ENCODE data around the gene PROSER2.
"Not testable (repeated sequence)": the region's sequence is repeated elsewhere in the genome, so short reads cannot be mapped to it uniquely, and the experiment has no call there.

PROSER2 gene

DNA sequence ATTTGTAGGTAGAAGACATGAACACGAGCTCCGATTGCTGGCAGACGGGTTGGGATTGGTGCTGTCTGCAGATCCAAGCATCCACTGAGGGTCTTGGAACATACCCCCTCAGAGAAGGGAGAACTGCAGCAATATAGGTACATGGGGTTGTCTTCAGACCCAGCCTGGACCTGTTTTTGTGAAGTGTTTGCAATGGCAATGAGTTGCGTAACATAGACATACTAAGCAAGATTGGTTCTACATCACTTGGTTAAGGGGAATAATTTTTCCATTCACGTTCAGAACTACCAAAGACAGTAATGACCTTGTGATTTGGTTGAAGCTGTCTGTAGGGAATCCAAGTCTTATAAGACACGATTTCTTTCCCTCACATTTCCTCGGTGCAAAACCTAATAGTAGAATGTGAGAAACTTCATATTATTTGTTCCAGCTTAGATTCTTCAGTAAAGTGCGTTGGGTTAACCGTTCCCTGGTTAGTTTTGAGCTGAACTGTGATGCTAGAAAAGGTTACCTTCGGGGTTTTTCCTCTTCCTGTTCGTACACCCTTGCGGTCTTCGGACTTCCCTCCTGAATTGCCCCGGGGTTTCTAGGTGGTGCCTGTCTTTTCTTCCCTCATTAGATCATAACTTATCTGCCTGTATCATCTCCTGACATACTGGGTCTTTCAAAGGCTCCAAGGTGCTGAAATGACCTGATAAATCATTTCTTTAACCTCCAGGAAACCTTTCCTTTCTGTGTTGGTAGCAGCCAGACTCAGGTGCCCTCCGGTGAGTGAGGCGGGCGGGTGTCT lies 14.4 kb downstream of the PROSER2 start:
- no peak for DNase-seq

DNA sequence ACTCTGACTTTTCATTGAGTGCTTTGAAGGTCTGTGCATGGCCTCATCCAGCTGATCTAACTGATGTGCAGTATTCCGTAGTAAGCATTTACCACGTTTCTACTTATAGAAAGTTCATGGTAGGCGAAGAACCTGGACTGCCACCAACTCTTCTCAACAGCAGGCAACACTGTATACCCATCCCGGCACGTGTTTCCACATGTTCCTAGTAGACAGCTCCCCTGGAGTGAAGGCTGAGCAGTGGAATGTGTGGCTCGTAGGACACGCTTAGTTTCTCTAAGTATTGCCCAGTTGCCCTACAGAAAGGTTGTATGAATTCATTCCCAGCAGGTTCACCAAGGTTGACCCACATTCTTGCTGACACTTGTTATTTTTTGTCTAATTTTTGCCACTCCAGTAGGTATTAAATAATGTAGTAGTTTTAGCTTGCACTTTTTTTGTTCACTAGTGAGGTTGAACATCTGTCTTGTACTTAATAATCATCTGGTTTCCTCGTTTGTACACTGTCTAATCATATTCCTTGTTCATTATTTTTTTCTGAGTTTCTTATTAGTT lies 15.2 kb downstream of the PROSER2 start:
- DNase-seq = no peak

DNA sequence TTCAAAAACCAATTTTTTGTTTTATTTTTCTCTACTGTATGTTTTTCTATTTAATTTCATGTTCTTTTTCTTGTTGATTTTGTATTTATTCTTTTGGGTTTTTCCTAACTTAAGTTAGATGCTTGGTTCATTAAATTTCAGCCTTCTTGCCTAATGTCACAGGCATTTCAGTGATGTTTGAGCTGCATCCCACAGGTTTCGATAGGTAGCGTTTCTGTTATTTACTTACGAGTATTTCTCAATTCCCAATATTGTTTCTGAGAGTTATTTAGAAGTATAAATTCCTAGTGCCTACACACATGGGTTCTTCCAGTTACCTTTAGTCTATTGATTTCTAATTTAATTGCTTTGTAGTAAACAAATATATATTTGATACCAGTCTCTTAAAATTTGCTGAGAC lies 18.2 kb downstream of the PROSER2 start:
- no peak for DNase-seq

DNA sequence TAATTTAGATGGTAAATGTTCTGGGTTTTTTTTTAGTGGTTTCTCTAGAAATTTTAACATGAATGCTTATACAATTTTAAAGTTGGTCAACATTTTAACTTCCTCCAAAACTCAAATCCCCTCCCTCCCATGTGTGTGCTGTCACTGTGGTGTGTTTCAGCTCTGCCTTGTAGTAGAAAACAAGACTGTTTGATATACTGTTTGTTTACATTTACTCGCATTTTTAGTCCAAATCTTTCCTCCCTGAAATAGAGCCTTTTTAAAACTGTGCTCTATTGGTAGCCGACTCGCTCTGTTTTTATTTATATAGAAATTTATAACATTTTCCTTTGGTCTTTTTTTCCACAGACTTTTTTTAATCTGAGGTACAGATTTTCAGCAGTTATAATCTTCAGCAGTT lies 19.3 kb downstream of the PROSER2 start:
- DNase-seq = no peak

DNA sequence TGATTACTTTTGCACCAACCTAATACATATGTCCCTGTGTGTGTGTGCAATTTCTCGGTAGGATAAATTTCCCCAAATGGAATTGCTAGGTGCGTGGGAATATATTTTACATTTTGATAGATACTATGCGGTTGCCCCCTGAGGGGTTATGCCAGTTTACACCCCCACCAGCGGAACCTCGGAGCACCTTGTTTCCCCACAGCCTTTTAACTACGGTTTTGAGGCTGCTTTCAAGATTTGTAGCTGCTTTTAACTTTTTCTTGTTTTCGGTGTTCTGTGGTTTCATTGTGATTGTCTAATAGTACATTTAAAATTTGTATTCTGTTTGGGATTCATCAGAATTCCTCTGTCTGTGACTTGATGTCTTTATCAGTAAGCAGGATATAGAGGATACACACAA lies 22.0 kb downstream of the PROSER2 start:
- no peak for DNase-seq

DNA sequence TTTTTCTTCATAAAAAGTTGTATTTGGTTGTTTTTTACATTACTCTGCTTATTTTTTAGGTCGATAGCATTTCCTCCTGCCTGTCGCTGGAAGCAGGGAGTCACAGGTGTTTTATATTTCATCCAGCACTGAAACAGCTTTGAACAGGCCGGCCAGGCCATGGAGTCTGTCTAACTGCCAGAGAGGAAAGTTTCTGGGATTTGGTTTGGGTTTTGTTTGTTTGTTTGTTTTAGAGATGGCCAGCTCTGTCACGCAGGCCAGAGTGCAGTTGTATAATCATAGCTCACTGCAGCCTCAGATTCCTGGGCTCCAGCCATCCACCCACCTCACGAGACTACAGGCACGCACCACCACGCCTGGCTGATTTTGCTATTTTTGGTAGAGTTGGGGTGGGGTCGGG lies 23.4 kb downstream of the PROSER2 start:
- DNase-seq = no peak

DNA sequence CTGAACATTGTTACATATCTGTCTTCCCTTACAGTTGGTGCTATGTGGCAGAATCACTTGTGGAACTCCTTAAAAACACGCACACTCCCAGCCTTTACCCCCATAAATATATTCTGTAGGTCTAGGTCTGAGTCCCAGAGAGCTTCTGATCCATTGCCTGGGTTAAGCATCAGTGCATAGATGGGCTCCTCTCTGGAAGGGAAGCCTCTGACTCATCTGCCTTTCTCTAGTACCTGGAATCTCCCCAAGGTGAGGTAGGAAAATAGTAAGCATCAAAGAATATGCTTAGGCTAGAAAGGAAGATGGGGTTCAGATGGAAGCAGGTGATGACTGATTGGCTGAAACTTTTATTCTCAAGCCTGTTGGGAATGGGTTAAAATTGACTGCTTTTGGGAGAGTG lies 26.1 kb downstream of the PROSER2 start:
- no peak for DNase-seq

DNA sequence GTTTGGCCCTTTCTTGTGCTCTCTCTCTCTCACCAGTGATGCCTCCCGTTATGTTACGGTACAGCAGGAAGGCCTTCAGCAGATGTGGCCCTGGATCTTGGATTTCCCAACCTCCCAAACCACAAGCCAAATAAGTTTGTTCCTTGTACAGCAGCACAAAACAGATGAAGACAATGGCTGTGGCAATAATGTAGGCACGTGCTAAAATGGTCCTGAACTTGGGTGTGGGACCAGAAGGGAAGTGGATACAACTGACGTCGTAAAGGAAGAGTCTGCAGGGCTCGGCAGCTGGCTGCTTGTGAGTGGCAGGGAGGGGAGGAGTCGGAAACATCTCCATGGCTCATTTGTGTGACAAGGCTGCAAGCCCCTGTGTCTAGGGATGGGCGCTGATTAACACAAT lies 26.8 kb downstream of the PROSER2 start:
- no peak for DNase-seq

DNA sequence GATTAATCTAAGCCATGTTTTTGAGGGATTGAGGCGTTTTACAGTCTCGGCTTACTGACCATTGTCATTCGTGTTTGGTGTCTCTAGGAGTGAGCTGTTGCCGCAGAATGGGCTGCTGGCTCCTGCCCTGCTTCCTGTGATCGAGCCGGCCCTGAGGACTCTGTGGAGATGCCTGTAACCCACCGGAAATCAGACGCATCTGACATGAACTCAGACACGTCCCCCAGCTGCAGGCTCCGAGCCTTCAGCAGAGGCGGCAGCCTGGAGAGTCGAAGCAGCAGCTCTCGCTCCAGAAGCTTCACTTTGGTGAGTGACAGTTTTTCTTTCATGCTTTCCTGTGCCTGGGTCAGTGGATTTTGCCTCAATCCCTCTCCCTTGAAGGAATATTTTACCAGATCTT lies 28.8 kb downstream of the PROSER2 start:
- no peak for DNase-seq

DNA sequence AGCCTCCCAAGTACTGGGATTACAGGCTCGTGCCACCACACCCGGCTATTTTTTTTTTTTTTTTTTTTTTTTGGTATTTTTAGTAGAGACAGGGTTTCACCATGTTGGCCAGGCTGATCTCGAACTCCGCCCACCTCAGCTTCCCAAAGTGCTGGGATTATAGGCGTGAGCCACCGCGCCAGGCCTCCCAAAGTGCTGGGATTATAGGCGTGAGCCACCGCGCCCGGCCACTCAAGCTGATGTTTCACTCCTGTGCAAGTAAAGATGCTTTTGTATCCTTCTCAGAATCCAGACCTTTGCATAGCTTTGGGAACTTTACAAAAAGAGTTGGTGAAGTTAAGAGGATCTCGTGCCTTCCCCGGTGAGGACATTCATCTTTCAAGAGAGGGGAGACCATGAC lies 29.5 kb downstream of the PROSER2 start:
- DNase-seq = not testable (repeated sequence)

DNA sequence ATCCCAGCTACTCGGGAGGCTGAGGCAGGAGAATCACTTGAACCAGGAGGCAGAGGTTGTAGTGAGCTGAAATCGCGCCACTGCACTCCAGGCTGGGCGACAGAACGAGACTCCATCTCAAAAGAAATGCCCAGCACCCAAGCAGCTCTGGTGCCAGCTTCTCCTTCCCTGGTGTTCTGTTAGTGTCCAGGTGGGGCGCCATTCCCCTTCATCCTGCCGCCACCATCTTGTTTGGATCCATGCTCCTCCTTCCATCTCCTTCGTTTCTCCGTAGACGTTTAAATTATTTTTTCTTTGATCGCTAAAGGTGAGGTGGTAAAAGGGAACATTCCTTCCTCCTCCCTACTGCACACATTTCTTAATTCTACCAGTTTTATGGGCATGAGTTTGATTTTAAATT lies 30.3 kb downstream of the PROSER2 start:
- DNase-seq = no peak

DNA sequence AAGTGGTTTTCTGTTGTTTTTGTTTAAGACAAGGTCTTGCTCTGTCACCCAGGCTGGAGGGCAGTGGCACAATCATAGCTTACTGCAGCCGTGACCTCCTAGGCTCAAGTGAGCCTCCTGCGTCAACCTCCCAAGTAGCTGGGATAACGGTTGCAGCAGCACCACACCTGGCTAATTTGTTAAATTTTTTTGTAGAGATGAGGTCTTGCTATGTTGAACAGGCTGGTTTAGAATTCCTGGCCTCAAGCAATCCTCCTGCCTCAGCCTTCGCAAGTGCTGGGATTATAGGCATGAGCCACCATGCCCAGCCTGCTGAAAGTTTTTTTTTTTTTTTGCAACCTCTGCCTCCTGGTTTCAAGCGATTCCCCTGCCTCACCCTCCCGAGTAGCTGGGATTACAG lies 31.1 kb downstream of the PROSER2 start:
- DNase-seq = no peak

DNA sequence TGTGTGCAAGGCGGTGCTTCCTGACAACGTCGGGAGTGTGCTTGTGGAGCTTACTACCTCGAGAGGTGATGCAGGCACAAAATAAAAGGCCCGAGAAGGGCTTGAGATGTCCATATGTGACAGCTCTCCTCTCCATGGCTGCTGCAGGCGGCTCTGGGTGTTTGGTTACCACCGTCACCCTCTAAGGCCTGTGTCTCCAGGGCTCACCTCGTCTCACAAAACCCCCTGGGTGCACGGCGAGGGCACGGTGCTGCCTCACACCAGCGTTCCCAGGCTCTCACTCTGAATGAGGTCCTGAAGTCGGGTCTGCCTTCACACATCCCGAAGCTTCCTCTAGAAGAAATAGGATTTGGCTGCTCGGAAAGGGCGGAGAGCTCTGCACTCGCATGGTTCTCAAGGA lies 32.9 kb downstream of the PROSER2 start:
- DNase-seq = no peak

DNA sequence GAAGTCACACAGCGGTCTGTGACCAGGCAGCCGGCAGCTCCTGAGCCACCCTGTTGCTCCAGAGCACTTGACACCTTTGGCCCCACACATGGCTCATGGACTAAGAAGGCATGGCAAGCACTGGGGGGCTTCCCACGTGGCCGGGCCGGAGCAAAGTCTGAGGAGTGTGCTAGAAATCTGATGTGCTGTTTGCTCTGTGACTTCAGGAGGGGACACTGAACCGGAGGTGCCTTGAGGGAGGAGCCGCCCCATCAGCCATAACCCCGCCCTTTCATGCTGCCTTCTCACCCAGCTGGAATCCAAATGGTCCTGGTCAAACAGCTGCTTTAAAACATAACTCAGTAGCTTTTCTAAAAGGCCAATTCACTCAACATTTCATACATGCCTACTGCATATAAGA lies 33.5 kb downstream of the PROSER2 start:
- DNase-seq = no peak

DNA sequence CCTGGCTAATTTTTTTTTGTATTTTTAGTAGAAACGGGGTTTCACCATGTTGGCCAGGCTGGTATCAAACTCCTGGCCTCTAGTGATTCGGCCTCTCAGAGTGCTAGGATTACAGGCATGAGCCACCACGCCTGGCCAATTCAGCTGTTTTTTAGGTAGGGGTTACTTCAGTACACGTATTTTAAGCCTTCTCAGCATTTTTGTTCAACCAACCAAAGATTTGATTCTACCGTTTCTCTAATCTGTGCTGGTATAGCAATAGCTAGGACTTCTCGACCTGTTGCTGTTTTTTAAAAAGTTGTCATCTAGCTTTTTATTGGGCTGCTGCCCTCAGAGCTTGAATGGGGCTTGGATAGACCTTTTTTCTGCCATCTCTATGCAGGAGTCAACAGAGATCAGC lies 34.9 kb downstream of the PROSER2 start:
- no peak for DNase-seq

DNA sequence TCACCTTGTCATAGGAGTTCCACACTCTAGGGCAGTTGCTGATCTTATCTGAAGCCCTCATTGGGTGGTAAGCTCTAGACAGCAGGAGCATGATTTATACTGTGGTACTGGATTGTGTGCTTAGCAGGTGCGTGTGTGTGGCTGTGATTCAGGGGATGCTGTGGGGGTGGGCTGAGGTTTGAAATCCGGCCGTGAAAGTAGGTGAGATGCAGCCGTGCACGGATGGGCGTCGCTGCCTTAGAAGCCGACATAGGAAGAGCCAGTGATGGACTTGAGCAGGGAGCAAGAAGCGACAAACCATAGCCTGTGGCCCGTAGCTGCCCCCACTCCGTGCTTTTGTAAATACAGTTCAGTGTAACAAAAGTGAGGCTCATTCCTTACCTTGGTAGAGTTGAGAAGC lies 38.2 kb downstream of the PROSER2 start:
- DNase-seq = no peak

DNA sequence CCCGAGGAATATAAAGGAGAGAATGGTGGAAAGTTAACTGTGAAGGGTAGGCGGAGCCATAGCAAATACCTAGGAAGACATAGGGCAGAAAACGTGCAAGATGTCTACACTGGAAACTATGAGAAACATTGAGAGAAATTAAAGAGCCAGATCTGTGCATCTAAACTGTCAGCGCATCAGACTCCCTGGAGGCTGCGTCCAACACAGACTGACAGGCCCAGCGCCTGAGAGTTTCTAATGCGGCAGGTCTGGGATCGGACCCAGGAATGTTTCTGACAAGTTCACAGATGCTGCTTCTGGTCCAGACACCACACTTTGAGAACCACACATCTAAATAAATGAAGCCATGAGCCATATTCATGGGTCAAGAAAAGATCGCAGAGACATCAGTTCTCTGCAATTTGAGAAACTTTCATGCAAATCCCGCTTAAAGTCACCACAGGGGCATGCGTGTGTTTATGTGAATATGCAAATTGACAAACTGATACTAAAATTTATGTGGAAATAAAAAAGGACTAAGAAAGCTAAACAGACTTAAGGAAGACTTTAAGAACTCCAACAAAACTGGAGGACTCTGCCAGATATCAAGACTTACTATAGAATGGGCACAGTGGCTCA lies 38.8 kb downstream of the PROSER2 start:
- no peak for DNase-seq

DNA sequence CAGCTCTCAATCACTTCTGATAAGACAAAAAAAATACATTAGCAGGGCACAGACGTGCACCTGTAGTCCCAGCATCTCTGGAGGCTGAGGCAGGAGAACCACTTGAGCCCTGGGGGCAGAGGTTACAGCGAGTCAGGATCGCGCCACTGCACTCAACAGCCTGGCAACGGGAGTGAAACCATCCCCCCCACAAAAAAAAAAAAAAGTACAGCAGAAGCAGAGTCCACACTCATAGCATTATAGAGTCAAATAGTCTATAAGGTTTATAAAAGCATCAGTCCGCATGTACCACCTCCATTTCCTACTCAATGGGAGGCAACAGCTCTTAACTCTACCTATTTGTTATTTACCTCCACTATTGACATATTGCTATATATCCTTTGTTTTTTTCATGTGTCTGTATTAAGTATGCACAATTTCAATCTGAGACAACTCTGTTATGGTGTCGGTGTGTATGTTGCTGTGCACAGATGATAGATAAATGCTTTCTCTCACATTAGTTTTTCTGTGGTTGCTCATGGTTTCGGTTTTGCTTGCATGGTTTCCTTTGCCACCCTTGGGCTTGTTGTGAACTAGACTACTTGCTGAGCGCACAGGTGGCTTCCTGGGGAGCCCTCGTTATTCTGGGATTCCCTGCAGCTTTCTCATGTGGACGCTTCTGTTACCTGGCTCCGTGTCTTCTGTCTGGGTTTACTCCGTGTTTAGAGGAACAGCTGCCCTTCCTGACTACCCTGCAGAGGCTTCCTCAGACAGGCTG lies 40.4 kb downstream of the PROSER2 start:
- DNase-seq = no peak

DNA sequence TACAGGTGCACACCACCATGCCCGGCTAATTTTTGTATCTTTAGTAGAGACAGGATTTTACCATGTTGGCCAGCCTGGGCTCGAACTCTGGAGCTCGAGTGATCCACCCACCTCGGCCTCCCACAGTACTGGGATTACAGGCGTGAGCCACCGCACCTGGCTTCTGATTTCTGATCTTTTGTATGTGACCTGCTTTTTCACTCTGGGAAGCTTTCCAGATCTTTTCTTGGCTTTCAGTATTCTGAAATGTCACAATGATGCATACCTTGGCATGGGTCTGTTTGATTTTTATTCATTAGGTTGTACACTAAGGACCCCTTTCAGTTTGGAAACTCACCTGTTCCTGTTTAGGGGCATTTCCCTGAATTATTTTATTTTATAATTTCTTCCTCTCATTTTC lies 41.6 kb downstream of the PROSER2 start:
- DNase-seq = no peak

DNA sequence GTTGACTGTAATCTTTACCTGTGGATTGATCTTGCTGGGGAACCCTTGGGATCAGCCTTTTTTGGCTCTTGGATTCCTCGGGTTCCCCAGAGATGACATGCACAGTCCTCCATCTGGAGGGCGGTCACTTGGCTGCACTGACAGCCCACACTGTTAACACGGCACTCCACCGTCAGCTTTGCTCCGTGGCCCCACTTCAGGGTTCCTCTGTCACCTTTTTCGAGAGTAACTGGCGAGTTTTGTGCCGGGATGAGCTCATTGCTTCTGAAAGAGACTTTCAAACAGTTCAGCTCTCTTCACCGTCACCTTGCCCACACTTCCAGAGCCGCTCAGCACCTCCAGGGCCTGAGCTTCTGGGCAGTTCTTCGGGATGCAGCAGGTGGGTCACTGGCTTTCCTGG lies 42.4 kb downstream of the PROSER2 start:
- DNase-seq = no peak

DNA sequence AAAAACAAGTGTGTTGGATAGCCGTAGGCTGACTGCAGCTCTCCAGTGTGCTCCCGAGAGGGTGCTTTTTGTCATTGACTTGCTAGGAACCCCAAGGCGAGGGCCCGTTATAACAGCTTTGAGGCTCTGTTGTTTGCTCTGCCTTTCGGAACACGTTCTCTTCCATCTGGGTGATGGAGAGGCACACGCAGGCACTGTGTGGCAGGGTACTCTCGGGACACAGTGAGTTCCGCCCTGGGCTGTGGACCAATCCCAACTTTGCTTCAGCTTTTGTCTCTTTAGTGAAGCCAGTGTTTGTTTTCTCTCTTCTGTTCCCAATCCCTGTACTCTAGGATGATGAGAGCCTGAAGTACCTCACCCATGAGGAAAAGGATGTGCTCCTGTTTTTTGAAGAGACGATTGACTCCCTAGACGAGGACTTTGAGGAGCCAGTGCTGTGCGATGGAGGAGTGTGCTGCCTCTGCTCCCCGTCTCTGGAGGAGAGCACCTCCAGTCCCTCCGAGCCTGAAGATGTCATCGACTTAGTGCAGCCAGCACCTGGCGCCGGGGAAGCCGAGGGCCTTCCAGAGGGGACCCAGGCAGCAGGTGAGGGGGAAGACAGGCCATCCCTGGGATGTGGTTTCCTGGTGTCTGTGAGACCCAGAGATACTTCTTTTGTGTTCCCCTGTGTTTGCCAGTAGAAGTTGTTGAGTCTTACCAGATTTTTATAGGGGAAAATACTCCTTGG lies 43.2 kb downstream of the PROSER2 start:
- no peak for DNase-seq

DNA sequence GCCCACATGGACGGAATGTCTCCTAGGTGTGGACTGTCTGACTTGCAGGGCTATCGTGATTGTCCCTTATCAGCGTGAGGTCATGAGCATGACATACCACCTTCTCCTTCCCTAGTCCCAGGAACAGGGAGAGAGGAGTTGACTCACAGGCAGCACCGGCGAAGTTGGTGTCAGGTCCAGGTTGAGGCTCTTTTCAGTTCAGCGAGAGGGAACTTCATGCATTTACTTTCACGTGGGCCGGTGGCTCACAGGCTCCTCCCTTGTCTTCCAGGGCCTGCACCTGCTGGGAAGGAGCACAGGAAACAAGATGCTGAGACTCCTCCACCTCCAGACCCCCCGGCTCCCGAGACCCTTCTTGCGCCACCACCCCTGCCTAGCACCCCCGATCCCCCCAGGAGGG lies 46.1 kb downstream of the PROSER2 start:
- DNase-seq = no peak

All from NCI-H748 treated with DMSO at 0.1 percent for 48 hours (cell line).